DND-41 (cell line): ENCODE results near the gene RGS7.

ENCODE experiments used
- CTCF ChIP-seq: IDR thresholded peaks from 2 replicates; pipeline ENCODE4 v1.5.1; 2012; ENCODE audit warnings: borderline replicate concordance, low read length, moderate library complexity, mild to moderate bottlenecking; ENCODE audit not compliant: poor library complexity, severe bottlenecking; ENCODE audit errors: extremely low read depth
- EZH2 ChIP-seq: IDR thresholded peaks from 3 replicates; pipeline ENCODE4 v1.6.1; 2012; ENCODE audit warnings: borderline replicate concordance, low read depth, mild to moderate bottlenecking, moderate library complexity, low read length, inconsistent platforms; ENCODE audit not compliant: severe bottlenecking

- no peak for TF ChIP-seq CTCF
- no peak for TF ChIP-seq EZH2
Observed at GRCh38 chr1:241083285-241083684, 273.7 kb downstream of the RGS7 start.
